CD4-positive, CD25-positive, alpha-beta regulatory T cell (primary cell): ENCODE results near the gene SSR4. TPM values are rescaled to one million over a fixed set of nuclear protein-coding genes. Genes with fewer than 3 reads are reported as not detected.

Source experiments
- ATAC-seq, 2 donors: fragments of 150-1000 bp; cut with Tn5 transposase; one replicate each; pipeline ENCODE4 v1.10.0; 2021; ENCODE audit warnings: low read depth in 2 of 2, moderate number of reproducible peaks in 2 of 2, moderate library complexity in 1 of 2
- DNase-seq, 3 donors: peaks; one replicate each; pipeline versions ENCODE4 v3.0.0 to v3.0.0-alpha.2; 2012 to 2022; ENCODE audit warnings: mixed read lengths in 1 of 3
- H3K27ac ChIP-seq: one replicate; pipeline ENCODE4 v1.7.0; 2013; ENCODE audit warnings: mild to moderate bottlenecking, low read length; ENCODE audit not compliant: insufficient read depth, poor library complexity, severe bottlenecking
- H3K27me3 ChIP-seq: one replicate; pipeline ENCODE4 v1.7.0; 2013; ENCODE audit warnings: low read length; ENCODE audit not compliant: control insufficient read depth, insufficient read depth
- H3K36me3 ChIP-seq: one replicate; pipeline ENCODE4 v1.7.0; 2013; ENCODE audit warnings: mild to moderate bottlenecking, low read length, moderate library complexity; ENCODE audit not compliant: control insufficient read depth, insufficient read depth
- H3K4me1 ChIP-seq: 2 replicates; pipeline ENCODE4 v1.7.0; 2013; ENCODE audit warnings: mild to moderate bottlenecking, low read length; ENCODE audit not compliant: insufficient read depth, control insufficient read depth, poor library complexity, severe bottlenecking
- H3K4me3 ChIP-seq: one replicate; pipeline ENCODE4 v1.7.0; 2013; ENCODE audit warnings: low read depth, mild to moderate bottlenecking, low read length, moderate library complexity
- H3K9me3 ChIP-seq, 2 experiments: 1 replicate in 1 of 2; 2 replicates in 1 of 2; pipeline ENCODE4 v1.7.0; 2013; ENCODE audit warnings: low read length in 2 of 2, mild to moderate bottlenecking in 1 of 2, moderate library complexity in 1 of 2; ENCODE audit not compliant: control insufficient read depth in 2 of 2
- H3K27ac Mint-ChIP-seq, 3 donors: one replicate each; pipeline ENCODE4 v1.8.0; 2020 to 2022; ENCODE audit warnings: mild to moderate bottlenecking in 3 of 3, mixed read lengths in 3 of 3, moderate library complexity in 2 of 3
- H3K27me3 Mint-ChIP-seq: one replicate; pipeline ENCODE4 v1.8.0; 2022; ENCODE audit warnings: mild to moderate bottlenecking, mixed read lengths
- H3K36me3 Mint-ChIP-seq: one replicate; pipeline ENCODE4 v1.8.0; 2020; ENCODE audit warnings: mixed read lengths
- H3K4me1 Mint-ChIP-seq, 4 donors: one replicate each; pipeline ENCODE4 v1.8.0; 2020 to 2022; ENCODE audit warnings: mixed read lengths in 4 of 4, mild to moderate bottlenecking in 1 of 4
- H3K4me3 Mint-ChIP-seq, 4 donors: one replicate each; pipeline ENCODE4 v1.8.0; 2020 to 2022; ENCODE audit warnings: mild to moderate bottlenecking in 4 of 4, mixed read lengths in 4 of 4, moderate library complexity in 3 of 4
- H3K9me3 Mint-ChIP-seq, 7 donors: one replicate each; pipeline ENCODE4 v1.8.0; 2020 to 2022; ENCODE audit warnings: mixed read lengths in 7 of 7, mild to moderate bottlenecking in 3 of 7, moderate library complexity in 2 of 7
- polyA plus RNA-seq, 4 donors: library from polyadenylated mRNA; unstranded; fragments of 300-500 nt; fragmentation: Illumina TruSeq; gene quantifications; one replicate each; pipeline ENCODE4 v1.2.3, GENCODE V29; 2021
- total RNA-seq: library from RNA; stranded (reverse); gene quantifications from one replicate; pipeline ENCODE4 v1.2.3, GENCODE V29; 2022

SSR4 gene
- total and polyA plus RNA-seq, 5 donors from 2014 or later = 155 to 475 (median 411) TPM

DNA sequence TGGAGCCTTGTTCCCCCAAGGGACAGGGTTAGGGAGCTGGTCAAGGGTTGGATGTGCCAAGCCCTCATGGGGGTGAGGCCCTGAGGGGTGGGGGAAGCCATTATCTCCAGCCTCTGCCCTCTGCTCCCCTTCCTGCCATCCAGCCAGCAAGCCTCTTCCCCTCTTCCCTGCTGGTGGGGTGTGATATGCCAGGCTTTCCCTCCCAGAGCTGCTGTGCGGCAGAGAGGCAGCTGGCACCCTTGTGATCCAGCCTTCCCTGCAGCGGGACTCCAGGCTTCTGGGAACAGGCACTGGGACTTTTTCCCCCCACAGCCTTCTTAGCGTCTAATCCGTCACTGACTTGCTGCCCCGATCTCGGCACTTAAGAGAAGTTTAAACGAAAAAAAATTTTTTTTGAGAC lies 6.3 kb downstream of the SSR4 start:
- Mint-ChIP-seq H3K4me3 (no peak overlapping the region), H3K4me1 (peaks cover 0 to 12% (median 3%) of the 10 kb centered on the region in 4 donors), H3K27me3 (no peaks in the 10 kb centered on the region), H3K9me3 (peaks cover 0 to 2% (median 0%) of the 10 kb centered on the region in 7 donors), H3K36me3 (no peaks in the 10 kb centered on the region), H3K27ac (no peak overlapping the region)
- DNase-seq = no peak
- H3K9me3 ChIP-seq = no peaks in the 10 kb centered on the region
- peaks cover 7% of the 10 kb centered on the region for H3K4me1 ChIP-seq
- H3K36me3 ChIP-seq = peaks cover 12% of the 10 kb centered on the region
- no peak overlapping the region for H3K27ac ChIP-seq
- no peak for ATAC-seq
- no peaks in the 10 kb centered on the region for H3K27me3 ChIP-seq
- no peak overlapping the region for H3K4me3 ChIP-seq

DNA sequence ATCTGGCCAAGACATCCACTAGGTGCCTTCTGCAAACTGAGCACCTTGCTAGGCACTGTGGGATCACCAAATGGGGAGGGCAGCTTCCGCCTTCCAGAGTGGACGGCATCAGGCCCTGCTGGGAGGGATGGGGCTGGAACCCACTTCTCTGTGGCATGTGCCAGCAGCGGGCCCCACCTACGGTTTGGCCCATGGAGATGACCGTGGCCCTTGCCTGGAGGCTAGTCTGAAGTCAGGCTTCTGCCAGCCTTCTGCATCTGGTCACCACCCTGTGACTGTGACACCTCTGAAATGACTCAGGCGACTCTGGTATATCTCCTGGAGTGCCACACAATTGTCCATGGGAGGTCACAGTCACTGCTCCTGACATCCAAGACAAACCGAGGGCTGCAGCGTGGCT lies 7.2 kb downstream of the SSR4 start:
- H3K36me3 Mint-ChIP-seq = no peaks in the 10 kb centered on the region
- H3K9me3 Mint-ChIP-seq = peaks cover 0 to 2% (median 0%) of the 10 kb centered on the region in 7 donors
- no peaks in the 10 kb centered on the region for H3K27me3 Mint-ChIP-seq
- Histone ChIP-seq H3K4me3 (no peak overlapping the region), H3K27me3 (no peaks in the 10 kb centered on the region), H3K4me1 (peaks cover 2% of the 10 kb centered on the region), H3K36me3 (peaks cover 12% of the 10 kb centered on the region), H3K9me3 (no peaks in the 10 kb centered on the region), H3K27ac (no peak overlapping the region)
- DNase-seq (no peak), ATAC-seq (no peak)
- H3K27ac Mint-ChIP-seq = no peak overlapping the region
- no peak overlapping the region for H3K4me3 Mint-ChIP-seq
- peaks cover 0 to 4% (median 0%) of the 10 kb centered on the region in 4 donors for H3K4me1 Mint-ChIP-seq

DNA sequence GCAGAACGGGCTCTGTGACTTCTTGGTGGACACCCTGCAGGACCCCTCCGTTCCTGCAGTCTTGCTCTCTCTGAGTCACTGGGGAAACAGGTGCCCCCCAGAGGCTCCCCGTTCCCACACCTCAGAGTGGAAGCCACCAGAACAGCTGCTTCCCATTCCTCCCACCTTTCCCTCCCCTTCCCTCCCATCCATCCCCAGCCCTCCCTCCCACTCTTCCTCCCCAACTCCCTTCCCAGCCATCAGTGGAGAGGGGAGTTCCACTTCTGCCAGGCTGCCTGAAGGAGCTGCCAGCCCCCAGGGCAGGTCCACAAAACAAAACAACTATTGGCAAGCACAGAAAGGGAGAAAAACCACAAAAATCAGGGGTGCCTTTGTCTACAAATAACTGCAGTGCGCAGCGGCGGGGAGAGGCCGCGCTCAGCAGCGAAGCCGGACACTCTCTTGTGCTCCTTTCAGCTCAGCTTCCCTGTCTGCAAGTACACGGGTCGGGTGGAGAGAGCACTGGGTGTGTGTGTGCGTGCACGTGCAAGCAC lies 8.1 kb downstream of the SSR4 start:
- Histone ChIP-seq H3K9me3 (no peaks in the 10 kb centered on the region), H3K36me3 (peaks cover 11% of the 10 kb centered on the region), H3K27ac (no peak overlapping the region), H3K4me1 (no peaks in the 10 kb centered on the region), H3K27me3 (no peaks in the 10 kb centered on the region), H3K4me3 (no peak overlapping the region)
- DNase-seq = no peak
- peaks cover 0 to 2% (median 0%) of the 10 kb centered on the region in 7 donors for H3K9me3 Mint-ChIP-seq
- H3K36me3 Mint-ChIP-seq = no peaks in the 10 kb centered on the region
- H3K27me3 Mint-ChIP-seq = no peaks in the 10 kb centered on the region
- peaks cover 0 to 4% (median 0%) of the 10 kb centered on the region in 4 donors for H3K4me1 Mint-ChIP-seq
- H3K4me3 Mint-ChIP-seq = no peak overlapping the region
- no peak overlapping the region for H3K27ac Mint-ChIP-seq
- ATAC-seq = no peak

DNA sequence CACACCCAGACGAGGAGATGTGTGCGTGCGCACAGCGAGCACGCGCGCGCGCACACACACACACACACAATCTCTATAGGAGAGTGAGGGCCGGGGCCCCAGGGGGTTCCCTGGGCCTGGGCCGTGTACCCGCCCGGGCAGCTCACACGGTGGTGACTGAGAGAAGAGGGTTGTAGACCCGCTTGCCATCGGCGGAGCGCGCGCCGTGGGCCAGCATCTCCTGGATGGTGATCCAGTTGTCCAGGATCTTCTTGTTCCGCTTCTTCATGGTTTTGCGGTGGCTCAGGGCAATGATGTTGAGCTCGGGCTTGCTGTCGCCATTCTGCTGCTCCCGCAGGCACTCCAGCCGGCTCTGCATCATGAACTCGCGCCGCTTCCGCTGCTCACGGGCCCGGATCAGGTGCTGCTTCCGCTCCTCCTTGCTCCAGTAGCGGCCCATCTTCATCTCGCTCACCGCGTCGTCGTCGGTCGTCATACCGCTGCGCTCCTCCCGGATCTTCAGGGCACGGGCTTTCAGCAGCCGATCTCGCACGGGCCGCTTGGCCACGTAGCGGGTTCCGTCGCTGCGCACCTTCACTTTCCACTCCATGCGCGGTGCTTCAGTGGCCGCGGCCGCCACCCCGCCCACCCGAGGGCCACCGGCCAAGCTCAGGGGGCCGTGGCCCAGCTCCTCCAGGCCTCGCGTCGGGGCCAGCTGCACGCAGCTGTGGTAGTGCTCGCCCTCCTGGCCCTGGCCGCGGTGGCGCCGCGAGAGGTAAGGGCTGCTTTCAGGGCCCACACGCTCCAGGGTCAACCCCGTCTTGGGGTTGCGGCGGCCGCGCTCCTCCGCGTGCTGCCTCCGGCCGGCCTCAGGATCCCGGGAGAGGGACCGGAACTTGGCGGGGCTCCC lies 9.0 kb downstream of the SSR4 start:
- H3K4me3 ChIP-seq = no peak overlapping the region
- no peaks in the 10 kb centered on the region for H3K27me3 Mint-ChIP-seq
- no peaks in the 10 kb centered on the region for H3K9me3 ChIP-seq
- no peaks in the 10 kb centered on the region for H3K27me3 ChIP-seq
- no peaks in the 10 kb centered on the region for H3K4me1 ChIP-seq
- H3K27ac ChIP-seq = no peak overlapping the region
- no peak for DNase-seq
- no peak overlapping the region for H3K27ac Mint-ChIP-seq
- no peak overlapping the region for H3K4me3 Mint-ChIP-seq
- H3K36me3 Mint-ChIP-seq = no peaks in the 10 kb centered on the region
- peaks cover 0 to 2% (median 0%) of the 10 kb centered on the region in 7 donors for H3K9me3 Mint-ChIP-seq
- H3K4me1 Mint-ChIP-seq = no peaks in the 10 kb centered on the region
- H3K36me3 ChIP-seq = peaks cover 6% of the 10 kb centered on the region
- no peak for ATAC-seq

DNA sequence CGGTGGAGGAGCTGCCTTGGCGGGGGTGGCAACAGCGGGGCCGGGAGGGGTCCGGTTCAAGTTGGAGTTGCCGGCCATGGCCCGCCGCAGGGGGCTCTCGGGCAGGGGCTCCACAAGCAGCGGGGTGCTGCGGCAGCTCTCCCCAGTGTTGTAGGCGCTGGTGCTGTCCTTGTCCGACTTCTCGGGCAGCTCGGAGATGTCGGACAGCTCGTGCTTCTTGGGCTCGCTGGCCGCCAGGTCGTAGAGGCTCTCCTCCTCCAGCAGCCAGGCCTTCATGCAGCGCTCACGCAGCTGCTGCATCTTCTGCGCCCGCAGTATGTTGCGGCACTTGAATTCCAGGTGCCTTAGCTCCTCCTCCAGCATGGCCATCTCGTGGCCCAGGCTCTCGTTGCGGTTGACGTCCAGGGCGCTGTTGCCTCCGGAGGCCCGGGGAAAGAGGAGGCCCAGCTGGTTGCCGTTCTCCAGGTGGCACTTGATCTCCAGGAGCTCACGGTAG lies 9.7 kb downstream of the SSR4 start:
- Mint-ChIP-seq H3K36me3 (no peaks in the 10 kb centered on the region), H3K4me3 (no peak overlapping the region), H3K27me3 (no peaks in the 10 kb centered on the region), H3K4me1 (no peaks in the 10 kb centered on the region), H3K27ac (no peak overlapping the region), H3K9me3 (peaks cover 0 to 2% (median 0%) of the 10 kb centered on the region in 7 donors)
- Histone ChIP-seq H3K27ac (no peak overlapping the region), H3K27me3 (no peaks in the 10 kb centered on the region), H3K9me3 (no peaks in the 10 kb centered on the region), H3K4me3 (no peak overlapping the region), H3K36me3 (peaks cover under 1% of the 10 kb centered on the region), H3K4me1 (no peaks in the 10 kb centered on the region)
- no peak for ATAC-seq
- DNase-seq = no peak

DNA sequence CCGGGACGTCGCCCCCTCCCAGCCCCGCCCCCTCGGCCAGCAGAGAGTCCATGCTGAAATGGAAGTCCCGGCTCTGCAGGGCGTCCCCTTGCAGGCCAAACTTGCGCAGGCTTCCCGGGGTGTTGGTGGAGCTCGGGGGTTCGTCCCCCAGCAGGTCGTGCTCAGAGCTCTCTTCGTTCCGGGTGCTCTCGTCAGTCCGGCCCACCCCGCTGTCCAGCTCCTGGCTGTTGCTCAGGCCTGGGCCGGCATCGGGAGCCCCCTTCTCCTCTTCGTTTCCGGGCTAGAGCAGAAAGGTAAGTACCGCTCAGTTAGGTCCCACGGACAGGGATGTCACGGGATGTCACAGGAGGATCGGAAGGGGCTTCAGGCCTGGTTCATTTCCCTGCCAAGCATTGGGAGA lies 10.2 kb downstream of the SSR4 start:
- no peak overlapping the region for H3K4me3 Mint-ChIP-seq
- no peaks in the 10 kb centered on the region for H3K27me3 Mint-ChIP-seq
- H3K4me3 ChIP-seq = no peak overlapping the region
- no peak overlapping the region for H3K27ac Mint-ChIP-seq
- no peaks in the 10 kb centered on the region for H3K36me3 ChIP-seq
- DNase-seq (no peak), ATAC-seq (no peak)
- H3K4me1 Mint-ChIP-seq = no peaks in the 10 kb centered on the region
- H3K4me1 ChIP-seq = no peaks in the 10 kb centered on the region
- H3K27ac ChIP-seq = no peak overlapping the region
- no peaks in the 10 kb centered on the region for H3K36me3 Mint-ChIP-seq
- no peaks in the 10 kb centered on the region for H3K27me3 ChIP-seq
- peaks cover 0 to 2% (median 0%) of the 10 kb centered on the region in 7 donors for H3K9me3 Mint-ChIP-seq
- no peaks in the 10 kb centered on the region for H3K9me3 ChIP-seq

DNA sequence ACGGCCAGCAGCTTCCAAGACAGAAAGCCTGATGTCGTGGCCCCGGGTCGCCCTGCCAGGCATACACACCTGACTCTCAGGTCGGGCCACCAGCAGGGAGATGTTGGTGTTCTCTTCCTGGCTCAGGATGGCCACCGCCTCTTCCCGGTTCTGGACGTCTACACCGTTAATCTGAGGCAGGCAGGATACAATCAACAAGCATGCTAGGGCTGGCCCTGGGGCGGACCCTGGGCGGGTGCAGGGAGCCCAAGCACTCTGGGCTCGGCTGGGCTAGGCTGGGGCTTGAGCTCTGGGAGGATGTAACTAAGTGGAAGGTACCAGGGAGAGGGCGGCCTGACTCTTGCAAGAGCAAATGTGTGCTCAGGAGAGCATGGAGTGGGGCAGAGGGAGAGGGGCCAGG lies 11.0 kb downstream of the SSR4 start:
- H3K4me3 ChIP-seq = no peak overlapping the region
- no peak overlapping the region for H3K4me3 Mint-ChIP-seq
- peaks cover 0 to 2% (median 0%) of the 10 kb centered on the region in 7 donors for H3K9me3 Mint-ChIP-seq
- no peaks in the 10 kb centered on the region for H3K36me3 ChIP-seq
- no peaks in the 10 kb centered on the region for H3K27me3 ChIP-seq
- H3K27ac Mint-ChIP-seq = no peak overlapping the region
- no peak for ATAC-seq
- H3K4me1 Mint-ChIP-seq = no peaks in the 10 kb centered on the region
- no peaks in the 10 kb centered on the region for H3K9me3 ChIP-seq
- DNase-seq = no peak
- no peaks in the 10 kb centered on the region for H3K36me3 Mint-ChIP-seq
- H3K27me3 Mint-ChIP-seq = no peaks in the 10 kb centered on the region
- no peaks in the 10 kb centered on the region for H3K4me1 ChIP-seq
- no peak overlapping the region for H3K27ac ChIP-seq
